ENCODE results near the gene MOB3A.

MOB3A gene

GRCh38 chr19:2046046-2046907 is 49.8 kb downstream of the MOB3A start:
- no peaks in the 10 kb centered on the region for H3K9me3 ChIP-seq (ENCODE audit: control insufficient read depth, low read length)
- peaks cover 37% of the 10 kb centered on the region for H3K4me1 ChIP-seq
- no peak for TF ChIP-seq CTCF (IDR thresholded peaks at IDR 0.05)
- no peaks in the 10 kb centered on the region for H3K27me3 ChIP-seq (ENCODE audit: control insufficient read depth, insufficient read depth, low read length)
- no peak overlapping the region for H3K4me3 ChIP-seq (ENCODE audit: low read depth, low read length)
- H3K36me3 ChIP-seq (ENCODE audit: control insufficient read depth, insufficient read depth, low read length): no peaks in the 10 kb centered on the region
- no peak overlapping the region for H3K9ac ChIP-seq
- no peak overlapping the region for H2AFZ ChIP-seq
- H3K4me2 ChIP-seq (ENCODE audit: low read length): no peak overlapping the region
- peaks cover 40% of the 10 kb centered on the region for H3K79me2 ChIP-seq
- no peak overlapping the region for H3K27ac ChIP-seq

- H3K9ac ChIP-seq: no peak overlapping the region
- no peaks in the 10 kb centered on the region for H3K27me3 ChIP-seq (ENCODE audit: control insufficient read depth, insufficient read depth, low read length)
- H3K4me2 ChIP-seq (ENCODE audit: low read length): no peak overlapping the region
- no peak overlapping the region for H3K4me3 ChIP-seq (ENCODE audit: low read depth, low read length)
- peaks cover 42% of the 10 kb centered on the region for H3K79me2 ChIP-seq
- no peaks in the 10 kb centered on the region for H3K36me3 ChIP-seq (ENCODE audit: control insufficient read depth, insufficient read depth, low read length)
- H3K4me1 ChIP-seq: peaks cover 44% of the 10 kb centered on the region
- no peak for TF ChIP-seq CTCF (IDR thresholded peaks at IDR 0.05)
- H3K9me3 ChIP-seq (ENCODE audit: control insufficient read depth, low read length): no peaks in the 10 kb centered on the region
- no peak overlapping the region for H3K27ac ChIP-seq
- no peak overlapping the region for H2AFZ ChIP-seq
Measured at GRCh38 chr19:2045501-2046045, 50.6 kb downstream of the MOB3A start.

- Histone ChIP-seq H3K79me2 (peaks cover 35% of the 10 kb centered on the region), H3K4me1 (peaks cover 48% of the 10 kb centered on the region), H3K9ac (no peak overlapping the region), H3K36me3 (ENCODE audit: control insufficient read depth, insufficient read depth, low read length) (no peaks in the 10 kb centered on the region), H3K4me3 (ENCODE audit: low read depth, low read length) (no peak overlapping the region), H3K27ac (no peak overlapping the region), H2AFZ (no peak overlapping the region), H3K9me3 (ENCODE audit: control insufficient read depth, low read length) (no peaks in the 10 kb centered on the region), H3K4me2 (ENCODE audit: low read length) (no peak overlapping the region), H3K27me3 (ENCODE audit: control insufficient read depth, insufficient read depth, low read length) (no peaks in the 10 kb centered on the region)
- TF ChIP-seq CTCF (IDR thresholded peaks at IDR 0.05): no peak
Measured at GRCh38 chr19:2044709-2045500, 51.2 kb downstream of the MOB3A start.

GRCh38 chr19:2043961-2044708 is 52.0 kb downstream of the MOB3A start:
- no peak overlapping the region for H3K4me3 ChIP-seq (ENCODE audit: low read depth, low read length)
- peaks cover 43% of the 10 kb centered on the region for H3K4me1 ChIP-seq
- no peak for TF ChIP-seq CTCF (IDR thresholded peaks at IDR 0.05)
- H2AFZ ChIP-seq: no peak overlapping the region
- no peaks in the 10 kb centered on the region for H3K27me3 ChIP-seq (ENCODE audit: control insufficient read depth, insufficient read depth, low read length)
- no peaks in the 10 kb centered on the region for H3K9me3 ChIP-seq (ENCODE audit: control insufficient read depth, low read length)
- no peaks in the 10 kb centered on the region for H3K36me3 ChIP-seq (ENCODE audit: control insufficient read depth, insufficient read depth, low read length)
- H3K9ac ChIP-seq: no peak overlapping the region
- no peak overlapping the region for H3K27ac ChIP-seq
- no peak overlapping the region for H3K4me2 ChIP-seq (ENCODE audit: low read length)
- H3K79me2 ChIP-seq: peaks cover 28% of the 10 kb centered on the region

Measured in parathyroid adenoma (tissue), 2 donors.